NCI-H128 (cell line): ENCODE measurements around the gene DCLRE1C.
"Not testable (repeated sequence)": the region's sequence is repeated elsewhere in the genome, so short reads cannot be mapped to it uniquely, and the experiment has no call there.

Experiments
- DNase-seq: peaks from one replicate; lab custom pipeline; 2025; ENCODE audit not compliant: unreplicated experiment; lab: John Stamatoyannopoulos, UW

The DCLRE1C gene

GRCh38 chr10:14947268-14947667 lies 6.6 kb downstream of the DCLRE1C start:
- DNase-seq = no peak

GRCh38 chr10:14945108-14945507 lies 8.8 kb downstream of the DCLRE1C start:
- no peak for DNase-seq

GRCh38 chr10:14942950-14943338 lies 11.0 kb downstream of the DCLRE1C start:
- not testable (repeated sequence) for DNase-seq

GRCh38 chr10:14942147-14942949 lies 11.5 kb downstream of the DCLRE1C start:
- not testable (repeated sequence) for DNase-seq

GRCh38 chr10:14938971-14939370 lies 14.9 kb downstream of the DCLRE1C start:
- DNase-seq = not testable (repeated sequence)

DNA sequence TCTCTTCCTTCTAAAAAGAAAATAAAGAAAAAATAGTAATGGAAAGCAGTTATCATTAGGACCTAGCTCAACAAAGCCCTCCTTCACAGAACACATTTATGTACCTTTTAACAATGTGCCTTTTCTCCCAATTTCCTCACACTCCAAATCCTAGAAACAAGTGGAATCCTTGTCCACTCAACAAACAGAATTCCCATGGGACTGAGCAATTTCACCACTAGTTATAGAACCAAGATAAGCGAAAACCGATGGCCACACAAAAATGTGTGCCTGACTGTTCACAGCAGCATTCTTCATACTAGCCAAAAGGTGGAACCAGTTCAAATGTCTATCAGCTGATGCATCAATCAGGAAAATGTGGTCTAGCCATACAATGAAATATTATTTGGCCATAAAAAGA lies 17.3 kb downstream of the DCLRE1C start:
- no peak for DNase-seq

- no peak for DNase-seq
These were observed 23.3 kb downstream of the DCLRE1C start for GRCh38 chr10:14930610-14931009.

- DNase-seq = no peak
These were observed 27.0 kb downstream of the DCLRE1C start for GRCh38 chr10:14926722-14927416.

- DNase-seq = no peak
These were observed 27.8 kb downstream of the DCLRE1C start for GRCh38 chr10:14926061-14926470.

DNA sequence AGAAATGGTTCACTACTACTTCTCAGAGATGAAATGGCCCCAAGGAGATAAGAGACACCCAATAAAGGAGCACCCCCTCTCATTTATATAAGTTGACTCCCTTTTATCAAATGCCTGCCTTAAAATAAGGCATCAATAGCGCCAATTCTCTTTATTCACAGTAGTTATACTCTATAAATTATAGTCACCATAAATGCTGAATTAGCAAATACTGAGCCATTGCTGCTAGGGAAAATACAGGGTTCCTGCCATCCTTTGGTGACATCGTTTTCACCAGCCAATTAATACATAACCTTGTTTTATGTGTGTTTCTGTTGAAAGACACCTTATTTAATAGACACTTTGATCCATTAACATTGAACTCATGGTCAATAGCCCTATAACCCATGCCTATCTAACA lies 28.6 kb downstream of the DCLRE1C start:
- DNase-seq = no peak

- no peak for DNase-seq
These were observed 29.9 kb downstream of the DCLRE1C start for GRCh38 chr10:14924013-14924412.

DNA sequence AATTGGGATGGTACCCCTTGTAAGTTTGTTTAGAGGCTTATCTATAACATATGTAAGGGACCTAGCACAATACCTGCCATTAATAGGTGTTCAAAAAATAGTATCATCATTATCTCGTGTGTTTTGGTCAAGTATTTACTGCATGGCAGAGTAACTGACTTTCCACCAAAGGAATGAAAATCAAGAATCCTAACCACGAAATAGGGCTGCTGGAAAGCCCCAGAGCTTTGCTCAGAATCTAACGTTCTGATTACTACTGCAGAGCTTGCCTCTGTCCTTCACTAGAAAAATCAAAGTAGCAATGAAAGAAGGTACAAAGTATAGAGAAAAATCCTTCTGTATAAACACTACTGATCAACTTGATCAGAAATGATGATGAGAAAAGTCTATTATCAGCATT lies 34.9 kb downstream of the DCLRE1C start:
- no peak for DNase-seq

GRCh38 chr10:14917827-14918226 lies 36.1 kb downstream of the DCLRE1C start:
- DNase-seq = no peak

- no peak for DNase-seq
These were observed 37.3 kb downstream of the DCLRE1C start for GRCh38 chr10:14916600-14916999.

GRCh38 chr10:14911801-14912200 lies 42.1 kb downstream of the DCLRE1C start:
- DNase-seq = no peak

DNA sequence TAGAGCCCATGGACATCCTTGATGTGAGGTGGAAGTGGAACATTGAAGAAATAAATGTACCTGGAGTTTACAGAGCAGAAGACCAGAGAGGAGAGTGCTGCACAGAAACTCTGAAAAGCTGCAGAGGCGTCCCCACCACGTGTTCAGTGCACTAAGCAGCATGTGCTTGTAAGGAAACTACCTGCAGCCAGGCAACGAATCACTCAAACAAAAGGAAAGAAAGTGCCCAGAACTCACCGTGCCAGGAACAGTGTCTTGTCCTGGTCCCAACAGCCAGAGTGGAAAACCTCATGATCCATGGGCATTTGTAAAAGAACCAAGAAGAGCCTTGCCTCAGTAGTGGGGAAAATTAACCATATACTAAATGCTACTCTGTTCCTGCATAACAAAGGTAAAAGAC lies 42.9 kb downstream of the DCLRE1C start:
- no peak for DNase-seq

DNA sequence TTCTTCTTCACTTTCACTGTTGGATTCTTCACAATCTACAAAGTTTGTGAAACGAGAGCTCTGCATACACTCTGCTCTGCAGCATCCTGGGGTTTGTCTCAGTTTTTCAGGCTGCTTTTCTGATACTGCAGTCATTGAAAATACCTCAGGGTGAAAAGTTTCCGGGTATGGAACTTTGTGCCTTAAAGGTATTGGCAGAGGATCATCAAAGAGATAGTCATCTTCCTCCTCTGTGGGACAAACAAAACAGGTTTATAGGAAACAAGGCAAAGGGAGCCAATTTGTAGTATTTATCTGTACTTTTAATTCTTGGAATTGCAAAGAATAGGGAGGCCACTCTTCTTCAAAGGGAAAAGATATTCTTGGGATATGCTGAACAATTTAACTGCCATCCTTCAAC lies 44.8 kb downstream of the DCLRE1C start:
- DNase-seq = no peak

- not testable (repeated sequence) for DNase-seq
These were observed 46.3 kb downstream of the DCLRE1C start for GRCh38 chr10:14907591-14907990.

GRCh38 chr10:14906765-14907164 lies 47.1 kb downstream of the DCLRE1C start:
- DNase-seq = no peak

- DNase-seq = no peak
These were observed 48.0 kb downstream of the DCLRE1C start for GRCh38 chr10:14905890-14906289.

GRCh38 chr10:14904864-14905263 lies 49.0 kb downstream of the DCLRE1C start:
- DNase-seq = no peak

DNA sequence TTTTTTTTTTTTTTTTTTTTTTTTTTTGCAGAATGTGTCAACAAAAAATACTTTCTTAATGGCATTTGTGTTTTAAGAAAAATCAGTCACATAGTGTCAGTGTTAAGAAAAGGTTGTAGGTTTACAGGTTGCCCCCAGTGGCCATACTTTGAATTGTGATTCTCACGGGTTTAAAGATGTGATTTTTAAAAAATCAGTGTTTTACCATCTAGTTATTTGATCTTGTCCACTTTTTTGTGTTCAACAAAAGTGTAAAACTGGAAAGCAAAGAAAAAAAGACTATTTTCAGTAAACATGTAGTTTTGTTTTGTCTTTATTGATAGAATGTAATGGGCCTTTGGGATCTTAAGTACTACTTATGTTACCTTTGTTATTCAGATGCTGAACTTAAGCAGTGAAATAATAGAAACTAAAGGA lies 49.6 kb downstream of the DCLRE1C start:
- no peak for DNase-seq
